ENCODE measurements around the gene BTBD19. TPM values are rescaled to one million over a fixed set of nuclear protein-coding genes. Genes with fewer than 3 reads are reported as not detected.

The BTBD19 gene
- total and polyA plus RNA-seq, 9 of the 15 experiments (the other 6 are each of a cell fraction or from before 2014, with no cell fraction given): 0.22 to 2.0 (median 0.95) TPM

DNA sequence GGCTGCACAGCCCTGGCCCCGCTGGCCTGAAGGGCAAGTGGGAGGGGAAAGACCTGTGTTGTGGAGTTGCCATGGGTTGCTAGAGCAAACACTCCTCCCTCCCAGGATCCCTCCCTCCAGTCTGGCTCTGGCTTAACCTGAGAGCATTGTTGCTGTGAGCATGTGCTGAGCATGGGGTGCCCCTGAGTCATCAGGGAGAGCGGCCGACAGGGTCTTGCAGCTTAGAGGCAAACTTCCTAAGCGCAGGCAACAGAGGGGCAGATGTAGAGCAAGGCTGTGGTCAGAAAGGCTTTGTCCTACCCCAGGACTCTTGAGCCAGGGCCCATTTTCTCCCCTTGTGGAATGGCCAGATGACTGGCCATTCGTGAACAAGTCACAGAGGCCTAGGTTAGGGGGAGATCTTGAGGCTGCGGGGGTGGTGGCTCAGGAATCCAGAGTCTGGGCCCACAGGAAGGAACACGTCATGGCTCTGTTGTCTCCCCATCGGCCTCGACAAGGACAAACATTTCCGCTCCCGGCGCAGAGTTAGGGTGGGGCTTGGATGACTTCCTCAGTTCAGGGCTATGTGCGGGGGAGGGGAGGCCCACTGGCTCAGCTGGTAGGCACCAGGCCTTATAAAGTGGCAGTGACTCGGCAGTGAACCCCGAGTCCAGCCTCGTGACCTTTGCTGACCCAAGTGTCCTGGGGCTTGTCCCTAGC lies 810 bp upstream of the BTBD19 start (continued):
- TF ChIP-seq, protein P1, sequence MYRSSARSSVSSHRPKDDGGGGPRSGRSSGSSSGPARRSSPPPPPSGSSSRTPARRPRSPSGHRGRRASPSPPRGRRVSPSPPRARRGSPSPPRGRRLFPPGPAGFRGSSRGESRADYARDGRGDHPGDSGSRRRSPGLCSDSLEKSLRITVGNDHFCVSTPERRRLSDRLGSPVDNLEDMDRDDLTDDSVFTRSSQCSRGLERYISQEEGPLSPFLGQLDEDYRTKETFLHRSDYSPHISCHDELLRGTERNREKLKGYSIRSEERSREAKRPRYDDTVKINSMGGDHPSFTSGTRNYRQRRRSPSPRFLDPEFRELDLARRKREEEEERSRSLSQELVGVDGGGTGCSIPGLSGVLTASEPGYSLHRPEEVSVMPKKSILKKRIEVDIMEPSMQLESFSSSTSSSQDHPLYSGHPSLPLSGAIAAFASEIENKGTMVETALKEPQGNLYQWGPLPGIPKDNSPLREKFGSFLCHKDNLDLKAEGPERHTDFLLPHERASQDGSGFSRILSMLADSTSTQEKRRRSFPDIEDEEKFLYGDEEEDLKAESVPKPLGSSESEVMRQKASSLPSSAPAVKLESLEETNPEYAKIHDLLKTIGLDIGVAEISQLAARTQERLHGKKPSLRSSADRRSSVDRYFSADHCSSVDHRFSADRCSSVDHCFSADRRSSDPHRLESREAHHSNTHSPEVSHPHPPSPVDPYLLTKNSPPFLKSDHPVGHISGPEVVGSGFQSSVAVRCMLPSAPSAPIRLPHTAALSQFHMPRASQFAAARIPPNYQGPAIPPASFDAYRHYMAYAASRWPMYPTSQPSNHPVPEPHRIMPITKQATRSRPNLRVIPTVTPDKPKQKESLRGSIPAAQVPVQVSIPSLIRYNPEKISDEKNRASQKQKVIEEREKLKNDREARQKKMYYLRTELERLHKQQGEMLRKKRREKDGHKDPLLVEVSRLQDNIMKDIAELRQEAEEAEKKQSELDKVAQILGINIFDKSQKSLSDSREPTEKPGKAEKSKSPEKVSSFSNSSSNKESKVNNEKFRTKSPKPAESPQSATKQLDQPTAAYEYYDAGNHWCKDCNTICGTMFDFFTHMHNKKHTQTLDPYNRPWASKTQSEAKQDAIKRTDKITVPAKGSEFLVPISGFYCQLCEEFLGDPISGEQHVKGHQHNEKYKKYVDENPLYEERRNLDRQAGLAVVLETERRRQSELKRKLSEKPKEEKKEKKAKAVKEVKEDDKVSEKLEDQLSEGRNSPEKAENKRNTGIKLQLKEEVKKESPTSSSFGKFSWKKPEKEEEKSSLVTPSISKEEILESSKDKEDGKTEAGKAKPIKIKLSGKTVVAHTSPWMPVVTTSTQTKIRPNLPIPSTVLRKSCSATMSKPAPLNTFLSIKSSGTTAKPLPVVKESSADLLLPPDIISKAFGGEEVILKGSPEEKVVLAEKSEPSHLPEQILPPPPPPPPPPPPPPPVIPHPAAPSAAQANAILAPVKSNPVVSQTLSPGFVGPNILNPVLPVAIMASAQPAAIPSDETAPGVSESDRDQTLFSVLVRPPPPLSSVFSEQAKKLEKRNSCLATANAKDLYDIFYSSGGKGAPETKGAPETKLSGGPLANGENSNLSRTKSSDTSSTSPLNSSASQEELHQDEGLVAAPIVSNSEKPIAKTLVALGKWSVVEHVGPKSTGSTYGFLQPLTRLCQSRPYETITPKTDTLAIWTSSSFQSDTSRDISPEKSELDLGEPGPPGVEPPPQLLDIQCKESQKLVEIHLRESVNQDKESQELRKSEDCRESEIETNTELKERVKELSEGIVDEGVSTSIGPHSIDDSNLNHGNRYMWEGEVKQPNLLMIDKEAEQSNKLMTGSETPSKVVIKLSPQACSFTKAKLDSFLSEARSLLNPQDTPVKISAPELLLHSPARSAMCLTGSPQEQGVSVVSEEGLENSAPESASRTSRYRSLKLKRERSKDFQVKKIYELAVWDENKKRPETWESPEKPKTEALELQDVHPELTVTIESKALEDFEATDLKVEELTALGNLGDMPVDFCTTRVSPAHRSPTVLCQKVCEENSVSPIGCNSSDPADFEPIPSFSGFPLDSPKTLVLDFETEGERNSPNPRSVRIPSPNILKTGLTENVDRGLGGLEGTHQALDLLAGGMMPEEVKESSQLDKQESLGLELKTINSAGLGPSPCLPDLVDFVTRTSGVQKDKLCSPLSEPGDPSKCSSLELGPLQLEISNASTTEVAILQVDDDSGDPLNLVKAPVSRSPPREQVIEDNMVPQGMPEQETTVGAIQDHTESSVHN (IDR thresholded peaks at IDR 0.05; ENCODE audit: borderline replicate concordance in 1 of 2, low read depth in 1 of 2): peak in 1 of 2 experiments; percentile 89; a peak in 2 of 4 replicates
- no peak for TF ChIP-seq POLR3G (IDR thresholded peaks at IDR 0.05; ENCODE audit: extremely low read depth, insufficient read length, insufficient replicate concordance)
- TF ChIP-seq ZNF224 (CRISPR knock-in tag; IDR thresholded peaks at IDR 0.05): no peak
- TF ChIP-seq DACH1 (IDR thresholded peaks at IDR 0.05; ENCODE audit: partially characterized antibody): peak; percentile 95
- peak; percentile 16; the same call in 1 of the 2 replicates for TF ChIP-seq TARDBP (IDR thresholded peaks at IDR 0.05)
- TF ChIP-seq NUFIP1 (IDR thresholded peaks at IDR 0.05; ENCODE audit: partially characterized antibody): peak; percentile 95
- peak; percentile 97 for TF ChIP-seq SMAD4 (CRISPR knock-in tag; conservative IDR thresholded peaks at IDR 0.05)
- TF ChIP-seq, protein P2, sequence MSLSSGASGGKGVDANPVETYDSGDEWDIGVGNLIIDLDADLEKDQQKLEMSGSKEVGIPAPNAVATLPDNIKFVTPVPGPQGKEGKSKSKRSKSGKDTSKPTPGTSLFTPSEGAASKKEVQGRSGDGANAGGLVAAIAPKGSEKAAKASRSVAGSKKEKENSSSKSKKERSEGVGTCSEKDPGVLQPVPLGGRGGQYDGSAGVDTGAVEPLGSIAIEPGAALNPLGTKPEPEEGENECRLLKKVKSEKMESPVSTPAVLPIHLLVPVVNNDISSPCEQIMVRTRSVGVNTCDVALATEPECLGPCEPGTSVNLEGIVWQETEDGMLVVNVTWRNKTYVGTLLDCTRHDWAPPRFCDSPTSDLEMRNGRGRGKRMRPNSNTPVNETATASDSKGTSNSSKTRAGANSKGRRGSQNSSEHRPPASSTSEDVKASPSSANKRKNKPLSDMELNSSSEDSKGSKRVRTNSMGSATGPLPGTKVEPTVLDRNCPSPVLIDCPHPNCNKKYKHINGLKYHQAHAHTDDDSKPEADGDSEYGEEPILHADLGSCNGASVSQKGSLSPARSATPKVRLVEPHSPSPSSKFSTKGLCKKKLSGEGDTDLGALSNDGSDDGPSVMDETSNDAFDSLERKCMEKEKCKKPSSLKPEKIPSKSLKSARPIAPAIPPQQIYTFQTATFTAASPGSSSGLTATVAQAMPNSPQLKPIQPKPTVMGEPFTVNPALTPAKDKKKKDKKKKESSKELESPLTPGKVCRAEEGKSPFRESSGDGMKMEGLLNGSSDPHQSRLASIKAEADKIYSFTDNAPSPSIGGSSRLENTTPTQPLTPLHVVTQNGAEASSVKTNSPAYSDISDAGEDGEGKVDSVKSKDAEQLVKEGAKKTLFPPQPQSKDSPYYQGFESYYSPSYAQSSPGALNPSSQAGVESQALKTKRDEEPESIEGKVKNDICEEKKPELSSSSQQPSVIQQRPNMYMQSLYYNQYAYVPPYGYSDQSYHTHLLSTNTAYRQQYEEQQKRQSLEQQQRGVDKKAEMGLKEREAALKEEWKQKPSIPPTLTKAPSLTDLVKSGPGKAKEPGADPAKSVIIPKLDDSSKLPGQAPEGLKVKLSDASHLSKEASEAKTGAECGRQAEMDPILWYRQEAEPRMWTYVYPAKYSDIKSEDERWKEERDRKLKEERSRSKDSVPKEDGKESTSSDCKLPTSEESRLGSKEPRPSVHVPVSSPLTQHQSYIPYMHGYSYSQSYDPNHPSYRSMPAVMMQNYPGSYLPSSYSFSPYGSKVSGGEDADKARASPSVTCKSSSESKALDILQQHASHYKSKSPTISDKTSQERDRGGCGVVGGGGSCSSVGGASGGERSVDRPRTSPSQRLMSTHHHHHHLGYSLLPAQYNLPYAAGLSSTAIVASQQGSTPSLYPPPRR (CRISPR knock-in tag; IDR thresholded peaks at IDR 0.05; ENCODE audit: borderline replicate concordance): peak; percentile 38; the same call in 1 of the 2 replicates
- no peak for TF ChIP-seq RBM15 (IDR thresholded peaks at IDR 0.05; ENCODE audit: insufficient read depth, low read length)
- peak; percentile 95 for TF ChIP-seq MYC (IDR thresholded peaks at IDR 0.05; ENCODE audit: low read depth, low read length)
- TF ChIP-seq MYC (CRISPR knock-in tag; IDR thresholded peaks at IDR 0.05; ENCODE audit: borderline replicate concordance, low read depth): peak; percentile 54; the same call in 1 of the 2 replicates
- no peak for TF ChIP-seq ZNF507 (tag; conservative IDR thresholded peaks at IDR 0.05)
- peak; percentile 62 for TF ChIP-seq POLR2AphosphoS5 (IDR thresholded peaks at IDR 0.05; ENCODE audit: control insufficient read depth, insufficient read depth, low read depth, low read length)
- TF ChIP-seq NR2C1 (IDR thresholded peaks at IDR 0.05): no peak
- TF ChIP-seq NR2C1 (tag; IDR thresholded peaks at IDR 0.05): peak; percentile 54

Data from K562 (cell line).